ENCODE results near the gene C8G. TPM values are rescaled to one million over a fixed set of nuclear protein-coding genes. Genes with fewer than 3 reads are reported as not detected.

The C8G gene
- total RNA-seq, 1 donor from 2014 or later = 1.5 TPM

- no peak for DNase-seq (ENCODE audit: low spot score)
- H3K27ac Mint-ChIP-seq = no peak overlapping the region
- H3K27me3 Mint-ChIP-seq (ENCODE audit: insufficient read depth) = peaks cover 5% of the 10 kb centered on the region
- peaks cover 15% of the 10 kb centered on the region for H3K4me1 Mint-ChIP-seq (ENCODE audit: low read depth)
- intact Hi-C loops (cut with micrococcal nuclease) = no loop called here
- H3K9me3 Mint-ChIP-seq = no peaks in the 10 kb centered on the region
- H3K36me3 Mint-ChIP-seq (ENCODE audit: low read depth) = no peaks in the 10 kb centered on the region
- H3K4me3 Mint-ChIP-seq = no peak overlapping the region
Observed at GRCh38 chr9:136963751-136964150, 18.7 kb downstream of the C8G start.

GRCh38 chr9:136964171-136964689 lies 19.2 kb downstream of the C8G start:
- Mint-ChIP-seq H3K27ac (no peak overlapping the region), H3K36me3 (ENCODE audit: low read depth) (no peaks in the 10 kb centered on the region), H3K4me3 (no peak overlapping the region), H3K4me1 (ENCODE audit: low read depth) (peaks cover 15% of the 10 kb centered on the region), H3K27me3 (ENCODE audit: insufficient read depth) (peaks cover 5% of the 10 kb centered on the region), H3K9me3 (no peaks in the 10 kb centered on the region)
- no peak for DNase-seq (ENCODE audit: low spot score)
- intact Hi-C loops (cut with micrococcal nuclease) = no loop called here

GRCh38 chr9:136964833-136965422 lies 19.9 kb downstream of the C8G start:
- DNase-seq (ENCODE audit: low spot score) = no peak
- Mint-ChIP-seq H3K27me3 (ENCODE audit: insufficient read depth) (peaks cover 5% of the 10 kb centered on the region), H3K4me3 (no peak overlapping the region), H3K27ac (no peak overlapping the region), H3K9me3 (no peaks in the 10 kb centered on the region), H3K4me1 (ENCODE audit: low read depth) (peaks cover 15% of the 10 kb centered on the region), H3K36me3 (ENCODE audit: low read depth) (no peaks in the 10 kb centered on the region)
- intact Hi-C loops (cut with micrococcal nuclease) = no loop called here

- Mint-ChIP-seq H3K27me3 (ENCODE audit: insufficient read depth) (peaks cover 5% of the 10 kb centered on the region), H3K36me3 (ENCODE audit: low read depth) (no peaks in the 10 kb centered on the region), H3K4me1 (ENCODE audit: low read depth) (peaks cover 15% of the 10 kb centered on the region), H3K4me3 (peak overlapping the region; percentile 48), H3K9me3 (no peaks in the 10 kb centered on the region), H3K27ac (peak overlapping the region; percentile 69)
- intact Hi-C loops (cut with micrococcal nuclease) = no loop called here
- no peak for DNase-seq (ENCODE audit: low spot score)
Observed at GRCh38 chr9:136965771-136966484, 20.9 kb downstream of the C8G start.

GRCh38 chr9:136968333-136969127 lies 23.5 kb downstream of the C8G start:
- intact Hi-C loops (cut with micrococcal nuclease) = no loop called here
- Mint-ChIP-seq H3K4me3 (no peak overlapping the region), H3K36me3 (ENCODE audit: low read depth) (no peaks in the 10 kb centered on the region), H3K9me3 (no peaks in the 10 kb centered on the region), H3K27me3 (ENCODE audit: insufficient read depth) (peaks cover 5% of the 10 kb centered on the region), H3K4me1 (ENCODE audit: low read depth) (peaks cover 15% of the 10 kb centered on the region), H3K27ac (no peak overlapping the region)
- no peak for DNase-seq (ENCODE audit: low spot score)

- H3K4me3 Mint-ChIP-seq = no peak overlapping the region
- intact Hi-C loops (cut with micrococcal nuclease) = no loop called here
- no peak overlapping the region for H3K27ac Mint-ChIP-seq
- H3K9me3 Mint-ChIP-seq = no peaks in the 10 kb centered on the region
- no peaks in the 10 kb centered on the region for H3K36me3 Mint-ChIP-seq (ENCODE audit: low read depth)
- peaks cover 5% of the 10 kb centered on the region for H3K27me3 Mint-ChIP-seq (ENCODE audit: insufficient read depth)
- DNase-seq (ENCODE audit: low spot score) = no peak
- peaks cover 15% of the 10 kb centered on the region for H3K4me1 Mint-ChIP-seq (ENCODE audit: low read depth)
Observed at GRCh38 chr9:136969150-136969549, 24.1 kb downstream of the C8G start.

GRCh38 chr9:136969774-136970173 lies 24.7 kb downstream of the C8G start:
- peaks cover 5% of the 10 kb centered on the region for H3K27me3 Mint-ChIP-seq (ENCODE audit: insufficient read depth)
- no peaks in the 10 kb centered on the region for H3K9me3 Mint-ChIP-seq
- H3K27ac Mint-ChIP-seq = no peak overlapping the region
- no peak for DNase-seq (ENCODE audit: low spot score)
- peaks cover 12% of the 10 kb centered on the region for H3K4me1 Mint-ChIP-seq (ENCODE audit: low read depth)
- no peak overlapping the region for H3K4me3 Mint-ChIP-seq
- intact Hi-C loops (cut with micrococcal nuclease) = no loop called here
- H3K36me3 Mint-ChIP-seq (ENCODE audit: low read depth) = no peaks in the 10 kb centered on the region

GRCh38 chr9:136970361-136970760 lies 25.3 kb downstream of the C8G start:
- Mint-ChIP-seq H3K27me3 (ENCODE audit: insufficient read depth) (peaks cover 10% of the 10 kb centered on the region), H3K36me3 (ENCODE audit: low read depth) (no peaks in the 10 kb centered on the region), H3K27ac (no peak overlapping the region), H3K4me1 (ENCODE audit: low read depth) (peaks cover 14% of the 10 kb centered on the region), H3K4me3 (no peak overlapping the region), H3K9me3 (no peaks in the 10 kb centered on the region)
- no peak for DNase-seq (ENCODE audit: low spot score)
- intact Hi-C loops (cut with micrococcal nuclease) = no loop called here

GRCh38 chr9:136971746-136972145 lies 26.7 kb downstream of the C8G start:
- no peak for DNase-seq (ENCODE audit: low spot score)
- no peak overlapping the region for H3K27ac Mint-ChIP-seq
- peaks cover 6% of the 10 kb centered on the region for H3K4me1 Mint-ChIP-seq (ENCODE audit: low read depth)
- H3K4me3 Mint-ChIP-seq = no peak overlapping the region
- peaks cover 15% of the 10 kb centered on the region for H3K27me3 Mint-ChIP-seq (ENCODE audit: insufficient read depth)
- no peaks in the 10 kb centered on the region for H3K9me3 Mint-ChIP-seq
- no peaks in the 10 kb centered on the region for H3K36me3 Mint-ChIP-seq (ENCODE audit: low read depth)
- intact Hi-C loops (cut with micrococcal nuclease) = no loop called here

GRCh38 chr9:136972335-136972734 lies 27.3 kb downstream of the C8G start:
- H3K27me3 Mint-ChIP-seq (ENCODE audit: insufficient read depth) = peaks cover 10% of the 10 kb centered on the region
- H3K4me3 Mint-ChIP-seq = no peak overlapping the region
- H3K4me1 Mint-ChIP-seq (ENCODE audit: low read depth) = peaks cover 6% of the 10 kb centered on the region
- no peaks in the 10 kb centered on the region for H3K9me3 Mint-ChIP-seq
- intact Hi-C loops (cut with micrococcal nuclease) = no loop called here
- no peaks in the 10 kb centered on the region for H3K36me3 Mint-ChIP-seq (ENCODE audit: low read depth)
- H3K27ac Mint-ChIP-seq = no peak overlapping the region
- no peak for DNase-seq (ENCODE audit: low spot score)

- intact Hi-C loops (cut with micrococcal nuclease) = no loop called here
- no peaks in the 10 kb centered on the region for H3K9me3 Mint-ChIP-seq
- H3K27me3 Mint-ChIP-seq (ENCODE audit: insufficient read depth) = peaks cover 9% of the 10 kb centered on the region
- no peak overlapping the region for H3K4me3 Mint-ChIP-seq
- peaks cover 6% of the 10 kb centered on the region for H3K4me1 Mint-ChIP-seq (ENCODE audit: low read depth)
- DNase-seq (ENCODE audit: low spot score) = no peak
- H3K36me3 Mint-ChIP-seq (ENCODE audit: low read depth) = no peaks in the 10 kb centered on the region
- H3K27ac Mint-ChIP-seq = no peak overlapping the region
Observed at GRCh38 chr9:136972743-136973142, 27.7 kb downstream of the C8G start.

GRCh38 chr9:136973618-136974617 lies 28.9 kb downstream of the C8G start:
- Mint-ChIP-seq H3K9me3 (no peaks in the 10 kb centered on the region), H3K27ac (no peak overlapping the region), H3K36me3 (ENCODE audit: low read depth) (no peaks in the 10 kb centered on the region), H3K4me1 (ENCODE audit: low read depth) (peaks cover 6% of the 10 kb centered on the region), H3K4me3 (no peak overlapping the region), H3K27me3 (ENCODE audit: insufficient read depth) (peaks cover 9% of the 10 kb centered on the region)
- no peak for DNase-seq (ENCODE audit: low spot score)
- intact Hi-C loops (cut with micrococcal nuclease) = no loop called here

Data from activated T-helper 1 cell treated with anti-CD3 and anti-CD28 coated beads, Interleukin-12 subunit alpha, Interleukin-12 subunit beta, Interleukin-2, Interleukin-4 antibody, amounts not matched to agents 30 ng/mL and 10 ng/mL and 1 ng/mL, durations not matched to agents 14 hours and 24 hours and 36 hours (primary cell).